Measurements from ENCODE around the gene STMN1.

The STMN1 gene

GRCh38 chr1:25907601-25908000, 1.4 kb upstream of the STMN1 start:
- no peak overlapping the region for H2AFZ ChIP-seq (ENCODE audit: insufficient read depth, low read length, poor library complexity)
- no peak overlapping the region for H4K12ac ChIP-seq (ENCODE audit: low read depth, low read length)
- H3K36me3 ChIP-seq (ENCODE audit: control insufficient read depth in 1 of 2, insufficient read depth in 2 of 2, low read length in 2 of 2): peaks cover 0 to 6% of the 10 kb centered on the region in 2 experiments
- no peak overlapping the region for H4K8ac ChIP-seq (ENCODE audit: low read depth, low read length)
- DNase-seq: no peak
- no peak overlapping the region for H3K9ac ChIP-seq (ENCODE audit: low read length)
- peaks cover 14% of the 10 kb centered on the region for H3K79me2 ChIP-seq (ENCODE audit: control insufficient read depth, insufficient read depth, low read length, poor library complexity)
- H3K14ac ChIP-seq (ENCODE audit: low read length): no peak overlapping the region
- H2AK5ac ChIP-seq (ENCODE audit: low read length): no peak overlapping the region
- no peak overlapping the region for H2BK5ac ChIP-seq (ENCODE audit: low read depth, low read length, poor library complexity)
- no peak overlapping the region for H3K4me3 ChIP-seq (ENCODE audit: low read depth, low read length)
- H3K79me1 ChIP-seq (ENCODE audit: low read length): peaks cover 10% of the 10 kb centered on the region
- H3K4me1 ChIP-seq (ENCODE audit: control insufficient read depth in 1 of 2, insufficient read depth in 2 of 2, low read length in 2 of 2): peaks cover 6 to 12% of the 10 kb centered on the region in 2 experiments
- no CpG with 5 or more reads among the region's 6 CpGs for WGBS (ENCODE audit: extremely low coverage, insufficient coverage, insufficient read length)
- no peaks in the 10 kb centered on the region for H3K9me3 ChIP-seq (ENCODE audit: insufficient read depth, low read depth, low read length)
- H3K23ac ChIP-seq (ENCODE audit: low read length): no peak overlapping the region
- no peak overlapping the region for H3K27ac ChIP-seq (ENCODE audit: low read depth, low read length)
- no peak overlapping the region for H3K4me2 ChIP-seq (ENCODE audit: low read length)
- H3K27me3 ChIP-seq (ENCODE audit: insufficient read depth, low read length): no peaks in the 10 kb centered on the region
- H3K18ac ChIP-seq (ENCODE audit: low read length): no peak overlapping the region
- H2BK12ac ChIP-seq (ENCODE audit: low read length): no peak overlapping the region
- H2BK120ac ChIP-seq (ENCODE audit: insufficient read depth, low read length, poor library complexity): no peak overlapping the region
- no peak overlapping the region for H3K4ac ChIP-seq (ENCODE audit: low read depth, low read length)
- no peak overlapping the region for H4K91ac ChIP-seq (ENCODE audit: low read depth, low read length)

DNA sequence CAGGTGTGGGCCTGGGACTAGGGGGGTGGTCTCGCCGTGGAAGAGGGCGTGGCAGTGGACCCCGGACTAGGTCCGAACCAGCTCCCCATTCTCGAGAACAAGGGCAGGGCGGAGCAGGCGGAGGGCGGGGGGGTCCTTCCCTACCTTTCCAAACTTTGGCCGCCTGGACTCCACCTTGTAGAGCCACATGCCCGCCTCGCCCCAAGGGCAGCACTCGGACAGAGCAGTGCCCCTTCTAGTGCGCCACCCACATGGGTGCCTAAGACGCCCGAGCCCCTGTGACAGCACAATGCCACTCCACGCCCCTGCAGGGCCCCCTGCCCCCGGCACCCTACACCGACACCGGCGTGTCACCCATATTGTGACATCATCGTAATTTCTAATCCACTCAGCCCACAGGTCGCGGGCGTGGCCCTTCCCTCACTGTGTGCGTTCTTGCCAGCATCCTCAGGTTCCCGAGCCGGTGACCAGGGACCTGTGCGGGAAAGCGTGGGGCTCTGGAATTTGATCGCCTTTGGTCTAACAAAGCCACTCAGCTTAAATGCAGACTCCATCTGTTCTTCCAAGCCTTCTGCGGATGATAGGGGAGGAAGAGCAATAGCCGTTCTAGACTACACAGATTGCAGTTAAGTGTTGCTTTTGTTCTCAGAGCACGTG, 553 bp upstream of the STMN1 start:
- H3K79me1 ChIP-seq (ENCODE audit: low read length): peaks cover 10% of the 10 kb centered on the region
- H3K4me3 ChIP-seq (ENCODE audit: low read depth, low read length): peak overlapping the region; percentile 77
- DNase-seq: peak; percentile 68 to 76
- peaks cover 4 to 12% of the 10 kb centered on the region in 2 experiments for H3K4me1 ChIP-seq (ENCODE audit: control insufficient read depth in 1 of 2, insufficient read depth in 2 of 2, low read length in 2 of 2)
- peak overlapping the region; percentile 73 for H2BK120ac ChIP-seq (ENCODE audit: insufficient read depth, low read length, poor library complexity)
- peak overlapping the region; percentile 79 for H3K9ac ChIP-seq (ENCODE audit: low read length)
- peaks cover under 1 to 10% of the 10 kb centered on the region in 2 experiments for H3K36me3 ChIP-seq (ENCODE audit: control insufficient read depth in 1 of 2, insufficient read depth in 2 of 2, low read length in 2 of 2)
- peak overlapping the region; percentile 66 for H3K18ac ChIP-seq (ENCODE audit: low read length)
- peak overlapping the region; percentile 42 for H3K4ac ChIP-seq (ENCODE audit: low read depth, low read length)
- peak overlapping the region; percentile 95 for H4K8ac ChIP-seq (ENCODE audit: low read depth, low read length)
- peak overlapping the region; percentile 95 for H4K12ac ChIP-seq (ENCODE audit: low read depth, low read length)
- H2AK5ac ChIP-seq (ENCODE audit: low read length): peak overlapping the region; percentile 42
- H3K79me2 ChIP-seq (ENCODE audit: control insufficient read depth, insufficient read depth, low read length, poor library complexity): peaks cover 14% of the 10 kb centered on the region
- H2BK12ac ChIP-seq (ENCODE audit: low read length): peak overlapping the region; percentile 61
- no peak overlapping the region for H3K23ac ChIP-seq (ENCODE audit: low read length)
- H3K4me2 ChIP-seq (ENCODE audit: low read length): peak overlapping the region; percentile 96
- peak overlapping the region; percentile 78 for H3K14ac ChIP-seq (ENCODE audit: low read length)
- H3K9me3 ChIP-seq (ENCODE audit: insufficient read depth, low read depth, low read length): no peaks in the 10 kb centered on the region
- H3K27ac ChIP-seq (ENCODE audit: low read depth, low read length): no peak overlapping the region
- no peaks in the 10 kb centered on the region for H3K27me3 ChIP-seq (ENCODE audit: insufficient read depth, low read length)
- peak overlapping the region; percentile 76 for H4K91ac ChIP-seq (ENCODE audit: low read depth, low read length)
- peak overlapping the region; percentile 91 for H2AFZ ChIP-seq (ENCODE audit: insufficient read depth, low read length, poor library complexity)
- no peak overlapping the region for H2BK5ac ChIP-seq (ENCODE audit: low read depth, low read length, poor library complexity)
- WGBS (ENCODE audit: extremely low coverage, insufficient coverage, insufficient read length): no CpG with 5 or more reads among the region's 34 CpGs

DNA sequence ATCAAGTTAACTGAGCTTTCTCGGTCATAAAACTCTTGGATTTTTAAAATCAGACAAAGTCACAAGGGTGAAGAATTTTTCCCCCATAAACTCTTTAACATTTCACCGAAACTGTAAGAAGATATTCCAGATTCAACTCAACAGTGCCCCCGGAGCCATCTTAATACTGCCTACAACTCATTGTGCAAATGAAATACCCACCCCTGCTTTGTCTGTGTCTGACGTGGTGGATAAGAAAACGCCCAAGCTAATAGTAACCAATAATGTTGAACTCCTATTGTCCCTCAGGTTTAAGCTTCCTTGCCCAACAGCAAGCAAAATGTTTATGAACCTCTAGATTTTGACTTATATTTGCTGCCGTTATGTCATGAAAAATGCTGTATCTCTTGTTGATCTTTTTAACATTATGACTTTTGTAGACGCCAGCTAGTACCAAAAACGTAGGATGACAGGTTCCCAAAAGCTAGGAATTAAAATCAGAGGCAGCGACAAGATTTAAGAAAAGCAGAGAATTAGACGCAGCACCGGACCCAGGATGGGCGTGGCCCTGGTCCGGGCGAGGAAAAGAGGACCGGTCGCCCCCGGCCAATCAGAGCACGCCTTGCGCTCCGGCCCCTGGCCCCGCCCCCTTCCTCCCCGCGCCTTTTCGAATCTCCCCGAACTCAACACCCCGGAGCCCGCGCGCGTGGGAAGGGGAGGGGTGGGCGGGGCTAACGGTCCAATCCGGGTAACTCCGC, 1.1 kb downstream of the STMN1 start:
- Histone ChIP-seq H2AFZ (ENCODE audit: insufficient read depth, low read length, poor library complexity) (no peak overlapping the region), H3K79me2 (ENCODE audit: control insufficient read depth, insufficient read depth, low read length, poor library complexity) (peaks cover 14% of the 10 kb centered on the region), H3K4me2 (ENCODE audit: low read length) (peak overlapping the region; percentile 96), H3K27me3 (ENCODE audit: insufficient read depth, low read length) (no peaks in the 10 kb centered on the region), H2BK12ac (ENCODE audit: low read length) (no peak overlapping the region), H3K4me3 (ENCODE audit: low read depth, low read length) (peak overlapping the region; percentile 96), H3K79me1 (ENCODE audit: low read length) (peaks cover 10% of the 10 kb centered on the region), H3K9ac (ENCODE audit: low read length) (peak overlapping the region; percentile 71), H4K91ac (ENCODE audit: low read depth, low read length) (no peak overlapping the region), H3K27ac (ENCODE audit: low read depth, low read length) (no peak overlapping the region), H2BK120ac (ENCODE audit: insufficient read depth, low read length, poor library complexity) (no peak overlapping the region), H4K8ac (ENCODE audit: low read depth, low read length) (peak overlapping the region; percentile 90), H2AK5ac (ENCODE audit: low read length) (no peak overlapping the region), H3K23ac (ENCODE audit: low read length) (no peak overlapping the region), H3K9me3 (ENCODE audit: insufficient read depth, low read depth, low read length) (no peaks in the 10 kb centered on the region), H4K12ac (ENCODE audit: low read depth, low read length) (no peak overlapping the region), H3K36me3 (ENCODE audit: control insufficient read depth in 1 of 2, insufficient read depth in 2 of 2, low read length in 2 of 2) (peaks cover 8 to 22% of the 10 kb centered on the region in 2 experiments), H2BK5ac (ENCODE audit: low read depth, low read length, poor library complexity) (no peak overlapping the region), H3K14ac (ENCODE audit: low read length) (no peak overlapping the region), H3K4ac (ENCODE audit: low read depth, low read length) (peak overlapping the region; percentile 68), H3K18ac (ENCODE audit: low read length) (no peak overlapping the region), H3K4me1 (ENCODE audit: control insufficient read depth in 1 of 2, insufficient read depth in 2 of 2, low read length in 2 of 2) (peaks cover 4 to 12% of the 10 kb centered on the region in 2 experiments)
- WGBS (ENCODE audit: extremely low coverage, insufficient coverage, insufficient read length): no CpG with 5 or more reads among the region's 34 CpGs
- DNase-seq: peak; percentile 67 to 84

- Histone ChIP-seq H3K9me3 (ENCODE audit: insufficient read depth, low read depth, low read length) (no peaks in the 10 kb centered on the region), H3K4me2 (ENCODE audit: low read length) (peak overlapping the region; percentile 57), H4K8ac (ENCODE audit: low read depth, low read length) (no peak overlapping the region), H4K91ac (ENCODE audit: low read depth, low read length) (no peak overlapping the region), H3K9ac (ENCODE audit: low read length) (no peak overlapping the region), H3K4ac (ENCODE audit: low read depth, low read length) (peak overlapping the region; percentile 91), H3K23ac (ENCODE audit: low read length) (no peak overlapping the region), H2AK5ac (ENCODE audit: low read length) (no peak overlapping the region), H3K4me3 (ENCODE audit: low read depth, low read length) (no peak overlapping the region), H3K27me3 (ENCODE audit: insufficient read depth, low read length) (no peaks in the 10 kb centered on the region), H2BK12ac (ENCODE audit: low read length) (no peak overlapping the region), H3K4me1 (ENCODE audit: control insufficient read depth in 1 of 2, insufficient read depth in 2 of 2, low read length in 2 of 2) (peaks cover 4 to 12% of the 10 kb centered on the region in 2 experiments), H3K79me1 (ENCODE audit: low read length) (peaks cover 10% of the 10 kb centered on the region), H2AFZ (ENCODE audit: insufficient read depth, low read length, poor library complexity) (no peak overlapping the region), H3K14ac (ENCODE audit: low read length) (no peak overlapping the region), H4K12ac (ENCODE audit: low read depth, low read length) (no peak overlapping the region), H2BK120ac (ENCODE audit: insufficient read depth, low read length, poor library complexity) (no peak overlapping the region), H3K18ac (ENCODE audit: low read length) (no peak overlapping the region), H2BK5ac (ENCODE audit: low read depth, low read length, poor library complexity) (no peak overlapping the region), H3K27ac (ENCODE audit: low read depth, low read length) (no peak overlapping the region), H3K36me3 (ENCODE audit: control insufficient read depth in 1 of 2, insufficient read depth in 2 of 2, low read length in 2 of 2) (peaks cover 9 to 31% of the 10 kb centered on the region in 2 experiments), H3K79me2 (ENCODE audit: control insufficient read depth, insufficient read depth, low read length, poor library complexity) (peaks cover 14% of the 10 kb centered on the region)
- WGBS (ENCODE audit: extremely low coverage, insufficient coverage, insufficient read length): no CpG with 5 or more reads among the region's 3 CpGs
- no peak for DNase-seq
Measured at GRCh38 chr1:25903986-25904385, 2.2 kb downstream of the STMN1 start.

Data from trophoblast cell (in vitro differentiated cells and primary cell).